H1 (cell line): ENCODE results near the gene C22orf39. TPM values are rescaled to one million over a fixed set of nuclear protein-coding genes. Genes with fewer than 3 reads are reported as not detected.

Experiments used
- CTCF ChIA-PET: fragments of 300-600 bp; sonication (Branson Sonifier 250); formaldehyde crosslinking; loops from one replicate; lab custom pipeline; 2021; ENCODE audit not compliant: partially characterized antibody; lab: Charles Lee
- POLR2A ChIA-PET: fragments of 300-600 bp; sonication (Branson Sonifier 250); formaldehyde crosslinking; loops from one replicate; lab custom pipeline; 2021; ENCODE audit warnings: inconsistent platforms; ENCODE audit not compliant: partially characterized antibody; lab: Charles Lee
- DNase-seq, 2 experiments: peaks; one replicate each; pipeline versions ENCODE4 v3.0.0 to v3.0.0-alpha.2; 2010 to 2022; ENCODE audit warnings: low spot score in 2 of 2, low read depth in 1 of 2, mixed read lengths in 1 of 2
- FAIRE-seq: peaks from 2 replicates; lab custom pipeline; 2011; peaks lifted over from hg19 to GRCh38; lab: Jason Lieb, UNC
- H2AFZ ChIP-seq: 2 replicates; pipeline ENCODE4 v1.8.1; 2012; ENCODE audit warnings: low read length, inconsistent platforms
- H2AK5ac ChIP-seq: 2 replicates; pipeline ENCODE4 v1.6.1; 2013; ENCODE audit warnings: low read depth, low read length
- H2BK120ac ChIP-seq: replicated peaks from 2 replicates; pipeline ENCODE3; 2013; ENCODE audit warnings: low read depth, low read length, inconsistent platforms
- H2BK12ac ChIP-seq: 2 replicates; pipeline ENCODE4 v1.6.1; 2013; ENCODE audit warnings: low read depth, low read length
- H2BK15ac ChIP-seq: 2 replicates; pipeline ENCODE4 v1.6.1; 2013; ENCODE audit warnings: low read length
- H2BK20ac ChIP-seq: 2 replicates; pipeline ENCODE4 v1.6.1; 2013; ENCODE audit warnings: low read length
- H2BK5ac ChIP-seq: 2 replicates; pipeline ENCODE4 v1.6.1; 2013; ENCODE audit warnings: low read depth, low read length
- H3K14ac ChIP-seq: 2 replicates; pipeline ENCODE4 v1.6.1; 2013; ENCODE audit warnings: inconsistent platforms; ENCODE audit not compliant: insufficient read length
- H3K18ac ChIP-seq: 2 replicates; pipeline ENCODE4 v1.6.1; 2013; ENCODE audit warnings: low read length; ENCODE audit errors: extremely low read depth
- H3K23ac ChIP-seq: 2 replicates; pipeline ENCODE4 v1.6.1; 2013; ENCODE audit warnings: inconsistent platforms; ENCODE audit not compliant: insufficient read length
- H3K23me2 ChIP-seq: 2 replicates; pipeline ENCODE4 v1.6.1; 2013; ENCODE audit warnings: low read depth, low read length
- H3K27ac ChIP-seq: 2 replicates; pipeline ENCODE4 v1.6.1; 2011; ENCODE audit warnings: low read depth, low read length, inconsistent platforms
- H3K27me3 ChIP-seq, 4 experiments: replicated peaks in 1 of 4; 1 replicate in 1 of 4; 2 replicates in 3 of 4; pipeline versions ENCODE4 v1.6.1 to v1.8.1; 2011 to 2013; ENCODE audit warnings: low read length in 3 of 4, mild to moderate bottlenecking in 3 of 4, inconsistent platforms in 2 of 4, mixed read lengths in 2 of 4, moderate library complexity in 1 of 4; ENCODE audit not compliant: control insufficient read depth in 3 of 4, insufficient read depth in 3 of 4; ENCODE audit errors: extremely low read depth in 1 of 4
- H3K36me3 ChIP-seq, 4 experiments: 2 replicates each; pipeline versions ENCODE4 v1.6.1 to v1.8.1; 2011 to 2013; ENCODE audit warnings: mild to moderate bottlenecking in 4 of 4, low read length in 3 of 4, moderate library complexity in 2 of 4, control low read depth in 1 of 4, inconsistent platforms in 1 of 4; ENCODE audit not compliant: insufficient read depth in 4 of 4, control insufficient read depth in 2 of 4
- H3K4ac ChIP-seq: replicated peaks from 2 replicates; pipeline ENCODE3; 2013; ENCODE audit warnings: low read length, low read depth, mixed read lengths, inconsistent platforms; ENCODE audit not compliant: insufficient read length
- H3K4me1 ChIP-seq, 4 experiments: replicated peaks in 1 of 4; 1 replicate in 1 of 4; 2 replicates in 3 of 4; pipeline versions ENCODE4 v1.6.1 to v1.8.1; 2011 to 2013; ENCODE audit warnings: low read length in 3 of 4, inconsistent platforms in 2 of 4, mixed read lengths in 1 of 4; ENCODE audit not compliant: insufficient read depth in 4 of 4, control insufficient read depth in 3 of 4
- H3K4me2 ChIP-seq, 2 experiments: 2 replicates each; pipeline versions ENCODE4 v1.6.1 to v1.8.1; 2011 to 2013; ENCODE audit warnings: low read depth in 2 of 2, low read length in 2 of 2, control low read depth in 1 of 2, inconsistent platforms in 1 of 2, mild to moderate bottlenecking in 1 of 2; ENCODE audit not compliant: insufficient read depth in 1 of 2
- H3K4me3 ChIP-seq, 4 experiments: fragments of 200-600, 300-600 bp in 1 of 4; sonication (generic), shearing (Covaris generic), sonication (Bioruptor Twin) in 1 of 4; 2 replicates each; pipeline versions ENCODE4 v1.5.1 to v1.8.1; 2011 to 2016; ENCODE audit warnings: low read length in 4 of 4, low read depth in 3 of 4, control low read depth in 2 of 4, inconsistent platforms in 2 of 4, mild to moderate bottlenecking in 2 of 4, mixed read lengths in 1 of 4, moderate library complexity in 1 of 4; ENCODE audit not compliant: insufficient read depth in 2 of 4; ENCODE audit errors: extremely low read depth in 1 of 4
- H3K56ac ChIP-seq: replicated peaks from 2 replicates; pipeline ENCODE3; 2013; ENCODE audit warnings: low read depth, mild to moderate bottlenecking, mixed read lengths, low read length, inconsistent platforms; ENCODE audit not compliant: insufficient read length
- H3K79me1 ChIP-seq: 2 replicates; pipeline ENCODE4 v1.6.1; 2013; ENCODE audit warnings: low read depth, low read length, control low read depth
- H3K79me2 ChIP-seq, 2 experiments: 2 replicates each; pipeline versions ENCODE4 v1.6.1 to v1.8.1; 2012 to 2013; ENCODE audit warnings: low read length in 2 of 2, mild to moderate bottlenecking in 2 of 2, inconsistent platforms in 1 of 2; ENCODE audit not compliant: insufficient read depth in 2 of 2, control insufficient read depth in 1 of 2
- H3K9ac ChIP-seq, 4 experiments: replicated peaks in 1 of 4; 1 replicate in 1 of 4; 2 replicates in 3 of 4; pipeline versions ENCODE4 v1.6.1 to v1.8.1; 2011 to 2013; ENCODE audit warnings: low read depth in 3 of 4, low read length in 3 of 4, control low read depth in 2 of 4, mild to moderate bottlenecking in 2 of 4, moderate library complexity in 2 of 4, inconsistent platforms in 1 of 4; ENCODE audit errors: extremely low read depth in 1 of 4
- H3K9me3 ChIP-seq, 2 experiments: 2 replicates each; pipeline versions ENCODE4 v1.6.1 to v1.8.1; 2012 to 2013; ENCODE audit warnings: mild to moderate bottlenecking in 2 of 2, moderate library complexity in 2 of 2, control low read depth in 1 of 2, inconsistent platforms in 1 of 2, low read depth in 1 of 2, low read length in 1 of 2, mixed read lengths in 1 of 2; ENCODE audit not compliant: insufficient read depth in 2 of 2
- H4K20me1 ChIP-seq, 2 experiments: replicated peaks in 1 of 2; 2 replicates each; pipeline versions ENCODE3 to v1.8.1; 2011 to 2013; ENCODE audit warnings: inconsistent platforms in 2 of 2, low read length in 2 of 2, mild to moderate bottlenecking in 1 of 2; ENCODE audit not compliant: insufficient read depth in 2 of 2, control insufficient read depth in 1 of 2
- H4K5ac ChIP-seq: 2 replicates; pipeline ENCODE4 v1.6.1; 2013; ENCODE audit warnings: low read length, low read depth, mixed read lengths, inconsistent platforms; ENCODE audit not compliant: insufficient read length
- H4K8ac ChIP-seq: 2 replicates; pipeline ENCODE4 v1.8.0; 2013; ENCODE audit warnings: mild to moderate bottlenecking, moderate library complexity, low read length, inconsistent platforms; ENCODE audit not compliant: insufficient read depth; ENCODE audit errors: extremely low read depth
- H4K91ac ChIP-seq: replicated peaks from 2 replicates; pipeline ENCODE3; 2013; ENCODE audit warnings: low read length, mixed read lengths, inconsistent platforms; ENCODE audit not compliant: insufficient read length
- RAD21 ChIP-seq, 2 experiments: IDR thresholded peaks in 1 of 2; conservative IDR thresholded peaks in 1 of 2; 2 replicates each; pipeline ENCODE4 v1.6.1; 2011; ENCODE audit warnings: low read depth in 2 of 2, low read length in 2 of 2, improper control_type of control experiment in 1 of 2, inconsistent platforms in 1 of 2, mild to moderate bottlenecking in 1 of 2, moderate library complexity in 1 of 2
- SP2 ChIP-seq: IDR thresholded peaks from 2 replicates; pipeline ENCODE4 v1.6.1; 2012; ENCODE audit warnings: mild to moderate bottlenecking, low read length, inconsistent platforms
- WGBS, 2 experiments: shearing (Covaris generic) in 1 of 2; methylation state at CpG; one replicate each; pipeline versions ENCODE4 v1.1.6 to v1.1.7; 2013 to 2015; ENCODE audit warnings: low lambda C conversion rate in 2 of 2, mixed read lengths in 2 of 2, inconsistent platforms in 1 of 2, low coverage in 1 of 2, missing lambda C conversion rate in 1 of 2; ENCODE audit not compliant: insufficient replicate concordance in 2 of 2, insufficient coverage in 1 of 2, insufficient read length in 1 of 2; ENCODE audit errors: extremely low coverage in 1 of 2, missing lambda C conversion rate in 1 of 2; 5-methylcytosine and 5-hydroxymethylcytosine counted together
- polyA plus RNA-seq, 7 experiments: library from polyadenylated mRNA; depleted of rRNA in 3 of 7; stranded (reverse) in 5 of 7; unstranded in 2 of 7; fragments of >200 nt in 5 of 7; fragments of 200-250 nt in 2 of 7; gene quantifications; 1 replicate in 5 of 7; 2 replicates in 1 of 7; 4 replicates in 1 of 7; pipeline versions ENCODE4 v1.2.1 to v1.2.3, GENCODE V29; 2011 to 2013; ENCODE audit warnings: missing spikeins in 2 of 7, mixed read lengths in 2 of 7
- total RNA-seq: library from RNA; stranded (reverse); fragmentation: NEBNext Ultra II Directional; extraction: Animal tissue kit (Norgen Biotek cat#: 25700); gene quantifications from 2 replicates; pipeline ENCODE4 v1.2.1, GENCODE V29; 2021

The C22orf39 gene
- total and polyA plus RNA-seq, 2 of the 8 experiments (the other 6 are each of a cell fraction or from before 2014, with no cell fraction given) = 22.7 to 27.7 TPM

GRCh38 chr22:19406281-19406811 is 41.2 kb downstream of the C22orf39 start:
- H2AFZ ChIP-seq = no peak overlapping the region
- no peak overlapping the region for H4K91ac ChIP-seq
- H2BK5ac ChIP-seq = no peak overlapping the region
- peaks cover 0 to 9% of the 10 kb centered on the region in 2 experiments; a peak in 1 of 4 replicates for H3K79me2 ChIP-seq
- H4K20me1 ChIP-seq = peaks cover 8 to 21% of the 10 kb centered on the region in 2 experiments
- H3K36me3 ChIP-seq = peaks cover 7 to 40% (median 29%) of the 10 kb centered on the region in 4 experiments; a peak in 7 of 8 replicates
- H2BK12ac ChIP-seq = no peak overlapping the region
- CTCF ChIA-PET = interaction anchor here (0.8 kb wide), 2 partner anchors 11 to 24 kb away, joined by 3 read pairs; no protein-coding TSS in a partner anchor
- no peaks in the 10 kb centered on the region for H3K27me3 ChIP-seq
- no peak overlapping the region for H2BK120ac ChIP-seq
- H3K14ac ChIP-seq = no peak overlapping the region
- no peak overlapping the region for H3K18ac ChIP-seq
- H3K27ac ChIP-seq = no peak overlapping the region
- DNase-seq (no peak), FAIRE-seq (no peak)
- H3K9me3 ChIP-seq = no peaks in the 10 kb centered on the region
- no peaks in the 10 kb centered on the region for H3K23me2 ChIP-seq
- H4K8ac ChIP-seq = no peak overlapping the region
- no peak overlapping the region for H2AK5ac ChIP-seq
- WGBS, 2 experiments = 82% methylated on average over 3 of the region's 3 CpGs; no CpG with 5 or more reads in 1 of the 2 experiments
- no peaks in the 10 kb centered on the region for H3K4me1 ChIP-seq
- H3K79me1 ChIP-seq = peaks cover 5% of the 10 kb centered on the region; the same call in 1 of the 2 replicates
- no peak overlapping the region for H3K56ac ChIP-seq
- H2BK20ac ChIP-seq = no peak overlapping the region
- H4K5ac ChIP-seq = no peak overlapping the region
- no peak overlapping the region for H3K9ac ChIP-seq
- H3K4me2 ChIP-seq = no peak overlapping the region
- no peak overlapping the region for H3K23ac ChIP-seq
- H2BK15ac ChIP-seq = no peak overlapping the region
- H3K4ac ChIP-seq = no peak overlapping the region
- TF ChIP-seq RAD21 (IDR thresholded peaks at IDR 0.05 in 1 of 2, conservative IDR thresholded peaks at IDR 0.05 in 1 of 2; ENCODE audit: low read depth in 2 of 2, low read length in 2 of 2) (peak in 1 of 2 experiments; percentile 14; a peak in 1 of 4 replicates), SP2 (no peak)
- TF ChIP-seq, all 59 proteins: peak for 1
- POLR2A ChIA-PET = interaction anchor here (1.2 to 2.0 kb wide), 2 partner anchors 9 to 13 kb away, joined by 3 to 4 read pairs; no protein-coding TSS in a partner anchor
- H3K4me3 ChIP-seq = no peak overlapping the region
